D721Med (cell line): ENCODE results near the gene NCAPG2.
A peak's percentile ranks its signal among the peaks of the same experiment; 100 is the strongest.

Experiments
- DNase-seq: peaks from one replicate; pipeline ENCODE4 v3.0.0; 2011; ENCODE audit warnings: low spot score; ENCODE audit not compliant: insufficient read length
- FAIRE-seq: peaks from 2 replicates; lab custom pipeline; 2011; peaks lifted over from hg19 to GRCh38; lab: Jason Lieb, UNC
- TF ChIP-seq, protein P1 (sequence below): IDR thresholded peaks from 2 replicates; pipeline ENCODE4 v1.5.1; 2012; ENCODE audit warnings: mild to moderate bottlenecking, control low read depth; ENCODE audit not compliant: insufficient read depth; ENCODE audit errors: missing control alignments

NCAPG2 gene

GRCh38 chr7:158648787-158649186 is 55.8 kb downstream of the NCAPG2 start:
- FAIRE-seq (no peak), DNase-seq (no peak)
- TF ChIP-seq, protein P1, sequence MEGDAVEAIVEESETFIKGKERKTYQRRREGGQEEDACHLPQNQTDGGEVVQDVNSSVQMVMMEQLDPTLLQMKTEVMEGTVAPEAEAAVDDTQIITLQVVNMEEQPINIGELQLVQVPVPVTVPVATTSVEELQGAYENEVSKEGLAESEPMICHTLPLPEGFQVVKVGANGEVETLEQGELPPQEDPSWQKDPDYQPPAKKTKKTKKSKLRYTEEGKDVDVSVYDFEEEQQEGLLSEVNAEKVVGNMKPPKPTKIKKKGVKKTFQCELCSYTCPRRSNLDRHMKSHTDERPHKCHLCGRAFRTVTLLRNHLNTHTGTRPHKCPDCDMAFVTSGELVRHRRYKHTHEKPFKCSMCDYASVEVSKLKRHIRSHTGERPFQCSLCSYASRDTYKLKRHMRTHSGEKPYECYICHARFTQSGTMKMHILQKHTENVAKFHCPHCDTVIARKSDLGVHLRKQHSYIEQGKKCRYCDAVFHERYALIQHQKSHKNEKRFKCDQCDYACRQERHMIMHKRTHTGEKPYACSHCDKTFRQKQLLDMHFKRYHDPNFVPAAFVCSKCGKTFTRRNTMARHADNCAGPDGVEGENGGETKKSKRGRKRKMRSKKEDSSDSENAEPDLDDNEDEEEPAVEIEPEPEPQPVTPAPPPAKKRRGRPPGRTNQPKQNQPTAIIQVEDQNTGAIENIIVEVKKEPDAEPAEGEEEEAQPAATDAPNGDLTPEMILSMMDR = no peak

GRCh38 chr7:158648168-158648567 is 56.4 kb downstream of the NCAPG2 start:
- no peak for FAIRE-seq
- TF ChIP-seq, protein P1 = no peak
- no peak for DNase-seq

DNA sequence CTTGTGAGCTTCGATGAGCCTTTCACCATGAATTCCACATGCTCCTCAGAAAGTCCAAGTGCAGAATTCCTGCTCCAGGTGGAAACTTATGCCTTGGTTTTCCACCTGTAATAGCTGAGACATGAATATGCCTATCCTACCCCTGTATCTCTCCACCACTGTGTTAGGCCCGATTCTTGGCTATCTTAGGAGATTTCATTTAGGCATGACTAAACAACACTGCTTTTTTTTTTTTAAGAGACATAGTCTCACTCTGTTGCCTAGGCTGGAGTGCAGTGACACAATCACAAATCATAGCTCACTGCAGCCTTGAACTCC is 57.2 kb downstream of the NCAPG2 start:
- DNase-seq = no peak
- no peak for FAIRE-seq
- TF ChIP-seq, protein P1 = no peak

- DNase-seq (no peak), FAIRE-seq (no peak)
- TF ChIP-seq, protein P1 = peak; percentile 32
Measured at GRCh38 chr7:158646766-158647474, 57.7 kb downstream of the NCAPG2 start.

GRCh38 chr7:158645842-158646241 is 58.8 kb downstream of the NCAPG2 start:
- TF ChIP-seq, protein P1 = no peak
- no peak for DNase-seq
- FAIRE-seq = no peak

GRCh38 chr7:158642149-158642548 is 62.5 kb downstream of the NCAPG2 start:
- FAIRE-seq (no peak), DNase-seq (no peak)
- TF ChIP-seq, protein P1 = no peak

DNA sequence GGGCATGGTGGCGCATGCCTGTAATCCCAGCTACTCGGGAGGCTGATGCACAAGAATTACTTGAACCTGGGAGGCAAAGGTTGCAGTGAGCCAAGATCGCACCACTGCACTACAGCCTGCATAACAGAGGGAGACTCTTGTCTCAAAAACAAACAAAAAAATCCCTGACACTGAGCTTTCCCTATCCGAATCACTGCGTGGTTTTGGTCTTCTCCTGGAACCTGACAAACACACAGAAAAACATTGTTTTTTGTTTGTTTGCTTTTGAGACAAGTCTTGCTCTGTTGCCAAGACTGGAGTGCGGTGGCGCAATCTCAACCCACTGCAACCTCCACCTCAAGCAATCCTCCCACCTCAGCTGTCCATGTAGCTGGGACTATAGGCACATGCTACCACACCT is 66.6 kb downstream of the NCAPG2 start:
- no peak for FAIRE-seq
- TF ChIP-seq, protein P1 = no peak
- no peak for DNase-seq
